ENCODE measurements around the gene P2RY14.

The P2RY14 gene

DNA sequence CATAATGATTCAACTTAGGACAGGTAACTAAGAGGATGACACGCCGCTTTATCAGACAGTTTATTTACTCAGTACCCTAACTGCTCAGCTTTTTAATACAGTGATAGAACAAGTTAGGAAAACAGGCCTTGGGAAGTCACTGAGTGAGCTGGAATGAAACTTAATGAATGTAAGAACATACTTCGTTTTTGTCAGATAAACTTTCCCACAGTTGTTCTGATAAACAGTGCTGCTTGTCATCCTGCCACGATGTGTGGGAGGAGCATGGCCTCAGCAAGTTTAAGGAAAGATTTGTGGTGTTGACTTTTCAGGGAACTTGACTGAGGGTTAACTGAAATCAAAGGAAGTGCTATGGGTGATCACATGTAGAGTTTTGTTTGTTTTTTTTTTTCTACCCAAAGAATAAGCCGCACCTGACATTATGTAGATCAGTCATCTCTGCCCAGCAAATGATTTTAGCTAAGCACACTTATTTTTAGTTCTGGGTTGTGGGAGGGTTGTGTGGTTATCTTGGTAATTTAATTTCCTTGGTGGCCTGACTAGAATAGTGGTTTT, 5.6 kb upstream of the P2RY14 start:
- no peak for DNase-seq (ENCODE audit: low read depth)
- in situ Hi-C loops (cut with HindIII; ENCODE audit: low sequenced_read_pairs), result no loop called here
- TF ChIP-seq, protein P1, sequence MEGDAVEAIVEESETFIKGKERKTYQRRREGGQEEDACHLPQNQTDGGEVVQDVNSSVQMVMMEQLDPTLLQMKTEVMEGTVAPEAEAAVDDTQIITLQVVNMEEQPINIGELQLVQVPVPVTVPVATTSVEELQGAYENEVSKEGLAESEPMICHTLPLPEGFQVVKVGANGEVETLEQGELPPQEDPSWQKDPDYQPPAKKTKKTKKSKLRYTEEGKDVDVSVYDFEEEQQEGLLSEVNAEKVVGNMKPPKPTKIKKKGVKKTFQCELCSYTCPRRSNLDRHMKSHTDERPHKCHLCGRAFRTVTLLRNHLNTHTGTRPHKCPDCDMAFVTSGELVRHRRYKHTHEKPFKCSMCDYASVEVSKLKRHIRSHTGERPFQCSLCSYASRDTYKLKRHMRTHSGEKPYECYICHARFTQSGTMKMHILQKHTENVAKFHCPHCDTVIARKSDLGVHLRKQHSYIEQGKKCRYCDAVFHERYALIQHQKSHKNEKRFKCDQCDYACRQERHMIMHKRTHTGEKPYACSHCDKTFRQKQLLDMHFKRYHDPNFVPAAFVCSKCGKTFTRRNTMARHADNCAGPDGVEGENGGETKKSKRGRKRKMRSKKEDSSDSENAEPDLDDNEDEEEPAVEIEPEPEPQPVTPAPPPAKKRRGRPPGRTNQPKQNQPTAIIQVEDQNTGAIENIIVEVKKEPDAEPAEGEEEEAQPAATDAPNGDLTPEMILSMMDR (IDR thresholded peaks at IDR 0.05; ENCODE audit: low read depth, low read length, missing control alignments), result no peak
- H3K4me3 ChIP-seq (ENCODE audit: low read depth, low read length), result no peak overlapping the region

DNA sequence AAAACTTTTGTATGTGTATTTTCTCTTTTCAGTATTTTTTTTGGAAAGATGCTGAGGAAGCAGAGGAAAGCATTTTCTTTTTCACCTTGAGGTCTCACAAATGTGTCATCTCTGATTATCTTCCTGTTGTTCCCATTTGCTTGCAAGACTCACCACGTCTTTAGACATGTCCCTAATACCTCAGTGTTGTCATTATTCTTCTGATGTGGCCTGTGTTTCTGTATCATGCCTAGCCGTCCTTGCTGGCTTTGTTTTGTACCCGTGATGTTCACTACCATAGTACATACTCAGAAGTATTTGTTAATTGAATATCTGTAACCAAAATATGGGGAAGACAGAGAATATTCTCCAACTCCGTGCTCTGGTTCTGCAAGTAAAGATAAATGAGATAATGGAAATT, 5.0 kb upstream of the P2RY14 start:
- TF ChIP-seq, protein P1 (IDR thresholded peaks at IDR 0.05; ENCODE audit: low read depth, low read length, missing control alignments), result no peak
- in situ Hi-C loops (cut with HindIII; ENCODE audit: low sequenced_read_pairs), result no loop called here
- DNase-seq (ENCODE audit: low read depth), result no peak
- H3K4me3 ChIP-seq (ENCODE audit: low read depth, low read length), result no peak overlapping the region

DNA sequence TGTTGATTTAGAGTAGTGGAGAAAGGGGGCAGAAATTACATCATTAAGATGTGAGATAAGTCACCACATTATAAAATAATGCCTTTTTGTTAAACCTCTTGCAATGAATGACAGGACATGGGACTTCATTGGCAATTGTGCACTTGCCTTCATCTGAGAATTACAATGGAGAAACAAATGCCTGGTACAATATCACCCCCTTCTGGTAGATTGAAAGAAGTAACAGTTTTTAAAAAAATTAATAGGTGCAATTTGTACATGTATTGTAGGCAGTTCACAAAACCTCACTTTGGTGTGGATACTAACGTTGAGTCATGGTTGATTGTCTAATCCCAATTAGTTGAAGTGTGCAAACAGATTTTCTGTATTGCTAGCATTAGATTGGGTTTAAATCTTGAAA, 4.6 kb upstream of the P2RY14 start:
- TF ChIP-seq, protein P1 (IDR thresholded peaks at IDR 0.05; ENCODE audit: low read depth, low read length, missing control alignments), result peak; percentile 41
- DNase-seq (ENCODE audit: low read depth), result peak; percentile 46
- H3K4me3 ChIP-seq (ENCODE audit: low read depth, low read length), result no peak overlapping the region
- in situ Hi-C loops (cut with HindIII; ENCODE audit: low sequenced_read_pairs), result no loop called here

DNA sequence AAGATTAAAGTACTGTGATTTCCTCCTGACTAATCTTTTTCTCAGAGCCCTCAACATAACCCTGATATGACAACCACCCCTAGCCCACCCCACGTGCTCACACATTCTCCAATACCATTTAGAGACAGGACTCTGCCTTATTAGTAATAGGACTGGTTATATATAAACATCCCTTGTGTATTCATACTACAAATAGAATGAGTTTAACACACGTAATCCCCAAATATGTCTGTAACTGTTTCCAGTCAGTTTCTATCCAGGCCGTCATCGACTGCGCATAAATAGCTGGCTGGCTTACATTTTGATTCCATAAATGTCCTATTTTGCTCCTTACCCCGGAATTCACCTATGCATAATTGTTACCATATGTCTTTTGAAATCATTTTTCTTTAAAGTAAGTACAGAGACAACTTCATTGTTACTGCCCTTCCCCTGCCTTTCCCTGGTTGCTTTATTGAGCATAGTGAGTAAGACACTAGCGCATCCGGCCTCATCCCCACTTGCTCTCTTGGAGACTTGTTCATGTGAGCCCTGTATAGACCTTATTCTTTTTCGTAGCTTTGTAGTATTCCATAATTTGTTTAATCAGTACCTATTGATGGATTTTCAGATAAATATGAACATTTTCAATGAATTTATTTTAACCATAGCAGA, 3.5 kb upstream of the P2RY14 start:
- H3K4me3 ChIP-seq (ENCODE audit: low read depth, low read length), result no peak overlapping the region
- TF ChIP-seq, protein P1 (IDR thresholded peaks at IDR 0.05; ENCODE audit: low read depth, low read length, missing control alignments), result no peak
- in situ Hi-C loops (cut with HindIII; ENCODE audit: low sequenced_read_pairs), result no loop called here
- no peak for DNase-seq (ENCODE audit: low read depth)

DNA sequence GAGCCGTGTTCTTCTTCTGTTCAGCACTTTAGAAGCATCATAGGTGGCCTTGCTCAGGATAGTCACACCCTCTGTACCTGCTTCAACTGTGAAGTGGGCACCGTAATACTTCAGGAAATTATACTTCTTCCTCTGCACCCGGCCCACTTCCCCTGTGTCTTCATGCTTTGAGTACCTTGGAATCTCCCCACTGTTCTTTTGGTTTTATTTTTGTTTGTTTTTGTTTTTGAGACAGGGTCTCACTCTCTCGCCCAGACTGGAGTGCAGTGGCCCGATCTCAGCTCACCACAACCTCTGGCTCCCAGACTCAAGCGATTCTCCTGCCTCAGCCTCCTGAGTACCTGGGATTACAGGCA, 1.7 kb downstream of the P2RY14 start:
- in situ Hi-C loops (cut with HindIII; ENCODE audit: low sequenced_read_pairs), result no loop called here
- TF ChIP-seq, protein P1 (IDR thresholded peaks at IDR 0.05; ENCODE audit: low read depth, low read length, missing control alignments), result no peak
- no peak overlapping the region for H3K4me3 ChIP-seq (ENCODE audit: low read depth, low read length)
- DNase-seq (ENCODE audit: low read depth), result no peak

DNA sequence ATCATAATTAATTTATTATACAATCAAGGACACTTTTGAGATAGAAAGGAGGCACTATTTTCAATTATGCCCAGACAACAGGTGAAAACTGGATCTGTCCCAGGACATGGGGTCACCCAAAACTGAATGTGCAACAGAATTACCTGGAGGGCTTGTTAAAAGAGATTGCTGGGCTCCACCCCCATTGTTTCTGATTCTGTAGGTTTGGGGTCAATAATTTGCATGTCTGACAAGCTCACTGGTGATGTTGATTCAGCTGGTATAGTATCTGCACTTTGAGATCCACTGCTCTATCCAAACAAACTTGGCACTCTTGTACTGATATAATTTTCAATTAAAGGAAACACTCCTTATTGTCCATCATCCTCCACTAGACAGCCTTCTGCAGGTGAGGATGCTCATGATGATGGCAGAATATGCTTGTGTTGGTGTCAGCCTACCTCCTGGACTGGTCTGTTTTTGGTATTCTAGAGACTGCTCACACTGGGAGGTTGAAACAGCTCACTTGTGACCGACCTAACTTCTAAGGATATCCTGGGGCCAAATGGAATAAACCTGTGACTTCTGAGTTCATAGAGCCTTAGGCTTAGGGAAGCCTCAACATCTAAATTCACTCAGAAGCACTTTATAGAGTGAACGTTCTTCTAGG, 2.2 kb downstream of the P2RY14 start:
- TF ChIP-seq, protein P1 (IDR thresholded peaks at IDR 0.05; ENCODE audit: low read depth, low read length, missing control alignments), result no peak
- H3K4me3 ChIP-seq (ENCODE audit: low read depth, low read length), result no peak overlapping the region
- no peak for DNase-seq (ENCODE audit: low read depth)
- in situ Hi-C loops (cut with HindIII; ENCODE audit: low sequenced_read_pairs), result no loop called here
